Measurements from ENCODE around the gene EVI5L. TPM values are rescaled to one million over a fixed set of nuclear protein-coding genes. Genes with fewer than 3 reads are reported as not detected.

Gene EVI5L
- total RNA-seq, 2 donors from 2014 or later: 17.6 to 18.8 TPM

Other genes with a start within 250 kb of the EVI5L start
- gene CAMSAP3, start 234.4 kb upstream of the EVI5L start, total RNA-seq: 1 to 10 TPM in 1 of 2 donors, under 1 TPM in 1; 0.73 to 2.0 TPM
- 10 to 100 TPM; 18.1 to 24.1 TPM for gene XAB2, start 200.7 kb upstream of the EVI5L start, total RNA-seq
- gene PET100, start 200.4 kb upstream of the EVI5L start, total RNA-seq: 100 to 1,000 TPM; 150 to 152 TPM
- gene PCP2, start 196.5 kb upstream of the EVI5L start, total RNA-seq: not detected
- gene STXBP2, start 193.1 kb upstream of the EVI5L start, total RNA-seq: 10 to 100 TPM; 13.5 to 18.2 TPM
- 1 to 10 TPM; 1.4 to 1.6 TPM for gene RETN, start 161.2 kb upstream of the EVI5L start, total RNA-seq
- gene MCEMP1, start 153.1 kb upstream of the EVI5L start, total RNA-seq: 1 to 10 TPM; 1.2 to 1.7 TPM
- gene TRAPPC5, start 149.4 kb upstream of the EVI5L start, total RNA-seq: 100 to 1,000 TPM in 1 of 2 donors, 10 to 100 TPM in 1; 82.6 to 108 TPM
- gene FCER2, start 128.1 kb upstream of the EVI5L start, total RNA-seq: 1 to 10 TPM in 1 of 2 donors, under 1 TPM in 1; 0.31 to 1.7 TPM
- 1 to 10 TPM; 2.6 to 7.3 TPM for gene CLEC4G, start 98.1 kb upstream of the EVI5L start, total RNA-seq
- 10 to 100 TPM; 18.3 to 39.5 TPM for gene CD209, start 82.7 kb upstream of the EVI5L start, total RNA-seq
- under 1 TPM in 1 of 2 donors, not detected in 1; 0.29 TPM for gene CLEC4M, start 67.0 kb upstream of the EVI5L start, total RNA-seq
- under 1 TPM; 0.10 to 0.24 TPM for gene PRR36, start 44.2 kb downstream of the EVI5L start, total RNA-seq
- gene LRRC8E, start 58.3 kb downstream of the EVI5L start, total RNA-seq: 1 to 10 TPM in 1 of 2 donors, under 1 TPM in 1; 0.88 to 1.7 TPM
- gene MAP2K7, start 73.7 kb downstream of the EVI5L start, total RNA-seq: 10 to 100 TPM; 24.3 to 25.8 TPM
- gene TGFBR3L, start 84.6 kb downstream of the EVI5L start, total RNA-seq: 10 to 100 TPM in 1 of 2 donors, 1 to 10 TPM in 1; 9.7 to 13.6 TPM
- 10 to 100 TPM in 1 of 2 donors, 1 to 10 TPM in 1; 9.6 to 13.9 TPM for gene SNAPC2, start 90.1 kb downstream of the EVI5L start, total RNA-seq
- gene CTXN1, start 95.9 kb downstream of the EVI5L start, total RNA-seq: under 1 TPM; 0.91 to 0.97 TPM
- gene TIMM44, start 113.4 kb downstream of the EVI5L start, total RNA-seq: 10 to 100 TPM; 70.6 to 73.8 TPM
- gene ELAVL1, start 175.4 kb downstream of the EVI5L start, total RNA-seq: 10 to 100 TPM; 51.6 to 68.3 TPM
- gene CCL25, start 222.5 kb downstream of the EVI5L start, total RNA-seq: not detected